HepG2 (cell line): ENCODE data around the gene UCN2. TPM values are rescaled to one million over a fixed set of nuclear protein-coding genes. Genes with fewer than 3 reads are reported as not detected.
A peak's percentile ranks its signal among the peaks of the same experiment; 100 is the strongest.

Experiments
- ATAC-seq: fragments of 200-7000 bp; cut with Tn5 transposase; 3 replicates; pipeline ENCODE4 v1.9.1; 2020; ENCODE audit warnings: mild to moderate bottlenecking, moderate library complexity
- BruUV-seq: library from RNA; stranded (reverse); fragments of 400-500 nt; replicated peaks from 2 replicates; lab custom pipeline; 2021; lab: Mats Ljungman, UMichigan
- CTCF ChIA-PET: fragments of 300-600 bp; formaldehyde crosslinking; extraction: SDS; loops from one replicate; lab custom pipeline; 2021; ENCODE audit warnings: low total read pairs, inconsistent platforms, low intra/inter-chr PET ratio; lab: Yijun Ruan, JAX
- POLR2A ChIA-PET: fragments of 350-600 bp; sonication (Branson Sonifier 250); formaldehyde crosslinking; loops from one replicate; lab custom pipeline; 2020; ENCODE audit warnings: antibody characterized with exemption, inconsistent platforms; lab: Yijun Ruan, JAX
- DNase-seq: peaks from one replicate; pipeline ENCODE4 v3.0.0-alpha.2; 2015; ENCODE audit warnings: low spot score
- FAIRE-seq: peaks from 3 replicates; lab custom pipeline; 2011; peaks lifted over from hg19 to GRCh38; lab: Jason Lieb, UNC
- H2AFZ ChIP-seq: one replicate; pipeline ENCODE4 v1.6.1; 2011; ENCODE audit warnings: low read length, inconsistent platforms
- H3K27ac ChIP-seq: fragments of 300-600 bp; 3 replicates; pipeline ENCODE4 v1.8.0; 2011; ENCODE audit warnings: mixed run types, mild to moderate bottlenecking, mixed read lengths, low read length, inconsistent platforms; ENCODE audit not compliant: insufficient read depth; ENCODE audit errors: extremely low read length
- H3K27me3 ChIP-seq, 2 experiments: fragments of 200-600 bp in 1 of 2; 2 replicates in 1 of 2; 3 replicates in 1 of 2; pipeline versions ENCODE4 v1.6.0 to v1.8.0; 2011; ENCODE audit warnings: low read length in 2 of 2, mild to moderate bottlenecking in 2 of 2, moderate library complexity in 2 of 2, inconsistent platforms in 1 of 2; ENCODE audit not compliant: insufficient read depth in 2 of 2, control insufficient read depth in 1 of 2
- H3K36me3 ChIP-seq, 2 experiments: fragments of 200-600 bp in 1 of 2; replicated peaks in 1 of 2; 2 replicates in 1 of 2; 3 replicates in 1 of 2; pipeline versions ENCODE4 v1.5.1 to v1.8.0; 2011; ENCODE audit warnings: low read length in 2 of 2, inconsistent platforms in 1 of 2; ENCODE audit not compliant: insufficient read depth in 2 of 2, control insufficient read depth in 1 of 2
- H3K4me1 ChIP-seq: 2 replicates; pipeline ENCODE4 v1.5.1; 2012; ENCODE audit warnings: low read length, inconsistent platforms; ENCODE audit not compliant: insufficient read depth
- H3K4me2 ChIP-seq: 2 replicates; pipeline ENCODE4 v1.6.0; 2011; ENCODE audit warnings: low read depth, low read length, inconsistent platforms
- H3K4me3 ChIP-seq, 3 experiments: fragments of 200-600 bp in 1 of 3; sonication (generic), shearing (Covaris generic) in 1 of 3; replicated peaks in 1 of 3; 2 replicates each; pipeline ENCODE4 v1.5.1; 2011 to 2016; ENCODE audit warnings: low read length in 3 of 3, inconsistent platforms in 2 of 3, low read depth in 2 of 3, mild to moderate bottlenecking in 2 of 3, control low read depth in 1 of 3, mixed read lengths in 1 of 3; ENCODE audit not compliant: insufficient read depth in 1 of 3
- H3K79me2 ChIP-seq: one replicate; pipeline ENCODE4 v1.6.1; 2011; ENCODE audit warnings: low read length, inconsistent platforms; ENCODE audit not compliant: insufficient read depth
- H3K9ac ChIP-seq: 2 replicates; pipeline ENCODE4 v1.6.0; 2011; ENCODE audit warnings: mild to moderate bottlenecking, low read depth, low read length, inconsistent platforms; ENCODE audit not compliant: insufficient read depth
- H3K9me3 ChIP-seq: 2 replicates; pipeline ENCODE4 v1.5.1; 2012; ENCODE audit warnings: mild to moderate bottlenecking, low read length
- H4K20me1 ChIP-seq: 2 replicates; pipeline ENCODE4 v1.6.0; 2011; ENCODE audit warnings: inconsistent platforms, mild to moderate bottlenecking, low read length, moderate library complexity; ENCODE audit not compliant: insufficient read depth
- HNRNPK ChIP-seq: fragments of 200-400 bp; formaldehyde crosslinking; IDR thresholded peaks from 2 replicates; pipeline ENCODE4 v1.6.1; 2018; ENCODE audit warnings: low read length, low read depth, moderate library complexity, mild to moderate bottlenecking; ENCODE audit not compliant: poor library complexity, severe bottlenecking
- KDM2A ChIP-seq: sonication (generic); formaldehyde crosslinking; IDR thresholded peaks from 2 replicates; pipeline ENCODE4 v1.4.0; 2020; ENCODE audit warnings: low read depth, missing genetic modification reagents, borderline replicate concordance
- KMT2A ChIP-seq: sonication (generic); formaldehyde crosslinking; IDR thresholded peaks from 2 replicates; pipeline ENCODE4 v1.4.0; 2020; ENCODE audit warnings: missing genetic modification reagents
- WIZ ChIP-seq: sonication (generic); formaldehyde crosslinking; IDR thresholded peaks from 2 replicates; pipeline ENCODE4 v1.5.1; 2020; ENCODE audit warnings: mild to moderate bottlenecking, missing genetic modification reagents
- ZNF253 ChIP-seq: sonication (generic); formaldehyde crosslinking; IDR thresholded peaks from 2 replicates; pipeline ENCODE4 v1.8.0; 2022; ENCODE audit warnings: mild to moderate bottlenecking, missing genetic modification reagents, borderline replicate concordance
- ZSCAN12 ChIP-seq: sonication (generic); formaldehyde crosslinking; IDR thresholded peaks from 2 replicates; pipeline ENCODE4 v1.9.0; 2021; ENCODE audit warnings: mild to moderate bottlenecking, missing genetic modification reagents
- WGBS: methylation state at CpG from one replicate; pipeline ENCODE4 v1.1.6; 2017; ENCODE audit warnings: low lambda C conversion rate; 5-methylcytosine and 5-hydroxymethylcytosine counted together
- in situ Hi-C: cut with HindIII; loops from 2 replicates; pipeline ENCODE4 v1.10.0; 2017; ENCODE audit warnings: low pct_unique_long_range_greater_than_20kb; ENCODE audit not compliant: extremely low pct_ligation_motif_present
- intact Hi-C: fragments of 100-400 bp; cut with micrococcal nuclease; formaldehyde crosslinking; loops from one replicate; pipeline ENCODE4 v1.10.0; 2022; ENCODE audit not compliant: unreplicated experiment
- polyA plus RNA-seq, 8 experiments: library from polyadenylated mRNA; depleted of rRNA in 3 of 8; stranded (reverse) in 7 of 8; unstranded in 1 of 8; fragments of >200 nt; fragmentation: Illumina TruSeq in 4 of 8; extraction: Trizol in 4 of 8; gene quantifications; 2 replicates each; pipeline versions ENCODE4 v1.2.1 to v1.2.3, GENCODE V29; 2011 to 2016; ENCODE audit warnings: low read depth in 4 of 8, missing spikeins in 1 of 8, mixed read lengths in 1 of 8; ENCODE audit not compliant: insufficient read depth in 1 of 8
- total RNA-seq, 5 experiments: library from RNA; depleted of rRNA; stranded (reverse); fragments of >200 nt; fragmentation: Illumina TruSeq; extraction: Trizol; gene quantifications; 2 replicates each; pipeline ENCODE4 v1.2.3, GENCODE V29; 2016; ENCODE audit warnings: low read depth in 1 of 5

Gene UCN2
- total and polyA plus RNA-seq, 2 of the 13 experiments (the other 11 are each of a cell fraction or from before 2014, with no cell fraction given) = 0.07 to 1.5 TPM

DNA sequence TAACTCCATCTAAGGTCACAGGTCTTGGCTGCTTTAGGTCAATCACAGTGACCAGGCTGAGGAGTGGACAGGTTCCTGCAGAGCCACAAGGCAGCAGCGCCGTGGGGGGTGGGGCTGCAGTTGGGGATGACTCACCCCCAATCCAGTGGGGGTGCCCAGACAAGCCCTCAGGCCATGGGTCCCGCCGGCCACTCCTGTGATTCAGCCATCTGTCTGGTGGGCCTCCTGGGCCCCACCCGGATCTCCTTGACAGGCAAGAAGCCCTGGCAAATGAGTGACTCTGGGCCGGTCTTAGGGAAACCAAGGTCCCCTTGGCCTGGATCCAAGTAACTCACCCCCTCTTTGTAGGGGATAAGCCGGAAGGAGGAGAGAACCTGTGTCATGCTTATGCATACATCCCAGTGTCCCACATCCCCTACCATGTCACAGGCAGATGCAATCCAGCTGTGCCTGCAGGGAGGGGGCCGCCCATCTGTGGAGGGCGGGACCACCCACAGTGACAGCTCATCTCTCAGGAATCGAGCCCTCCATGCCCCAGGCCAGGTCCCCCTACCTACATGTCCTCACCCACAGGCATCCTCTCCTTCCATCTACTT is 32.0 kb upstream of the UCN2 start (continued):
- no peak for TF ChIP-seq WIZ (CRISPR knock-in tag)
- TF ChIP-seq ZNF253 (CRISPR knock-in tag) = no peak
- TF ChIP-seq, all 625 proteins: peak for 11

DNA sequence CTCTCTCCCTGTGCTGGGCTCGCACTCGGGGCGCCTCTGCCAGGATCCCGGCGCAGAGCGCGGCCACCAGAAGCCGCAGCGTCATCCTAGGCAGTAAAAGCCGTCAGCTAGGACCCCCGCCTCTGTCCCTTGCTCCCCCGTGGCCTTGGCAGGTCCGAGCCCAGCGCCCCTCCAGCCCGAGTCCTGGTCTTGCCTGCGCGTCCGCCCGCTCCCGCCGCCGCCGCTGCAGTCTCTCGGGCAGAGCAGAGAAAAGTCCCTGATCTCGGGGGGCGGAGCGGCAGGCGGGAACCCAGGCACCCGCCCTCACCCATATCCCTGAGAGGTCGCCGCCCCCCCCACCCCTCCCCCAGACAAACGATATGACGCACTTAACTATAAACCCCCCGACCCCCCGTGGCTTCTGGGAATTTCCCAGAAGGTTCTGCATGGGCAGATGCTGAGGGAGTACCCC is 31.5 kb upstream of the UCN2 start, which contains the start of gene COL7A1:
Gene COL7A1 (minus strand): TSS at position 255 of the 451 bp plus-strand sequence. CDS start 170 bp downstream, at position 85.
- DNase-seq = no peak
- H2AFZ ChIP-seq = no peak within 1 kb of the TSS
- in situ Hi-C loops (no loop called here), intact Hi-C loops (no loop called here)
- peaks cover 10 to 24% of the 10 kb centered on the region in 2 experiments; a peak in 4 of 5 replicates for H3K36me3 ChIP-seq
- H3K27ac ChIP-seq = no peak within 1 kb of the TSS
- 45% methylated on average over 29 of the region's 35 CpGs for WGBS
- FAIRE-seq = no peak
- peaks cover 39% of the 10 kb centered on the region for H3K4me1 ChIP-seq
- no TSS peak for BruUV-seq
- POLR2A ChIA-PET = interaction anchor here (1.0 to 1.3 kb wide), 2 partner anchors 29 to 40 kb away, joined by 3 to 4 read pairs; partner anchors contain the start of gene SLC26A6
- CTCF ChIA-PET = no interaction called here
- no peaks in the 10 kb centered on the region for H3K79me2 ChIP-seq
- TF ChIP-seq ZSCAN12 (CRISPR knock-in tag) (no peak), HNRNPK (peak; percentile 50), KMT2A (no peak), KDM2A (CRISPR knock-in tag) (peak; percentile 18; the same call in 1 of the 2 replicates)
- H3K4me3 ChIP-seq = peak within 1 kb of the TSS; percentile 15 to 57 (median 40); a peak in 4 of 6 replicates
- peak within 1 kb of the TSS; percentile 43; the same call in 1 of the 2 replicates for H3K9ac ChIP-seq
- 0 out of 2 replicates have a peak, but pooled peaks cover 8% of the 10 kb centered on the region for H4K20me1 ChIP-seq
- H3K9me3 ChIP-seq = no peaks in the 10 kb centered on the region
- peak within 1 kb of the TSS; percentile 75 for H3K4me2 ChIP-seq
- ATAC-seq = peak; percentile 9
- H3K27me3 ChIP-seq = no peaks in the 10 kb centered on the region
